Measurements from ENCODE around the gene LRP8.

Gene LRP8

DNA sequence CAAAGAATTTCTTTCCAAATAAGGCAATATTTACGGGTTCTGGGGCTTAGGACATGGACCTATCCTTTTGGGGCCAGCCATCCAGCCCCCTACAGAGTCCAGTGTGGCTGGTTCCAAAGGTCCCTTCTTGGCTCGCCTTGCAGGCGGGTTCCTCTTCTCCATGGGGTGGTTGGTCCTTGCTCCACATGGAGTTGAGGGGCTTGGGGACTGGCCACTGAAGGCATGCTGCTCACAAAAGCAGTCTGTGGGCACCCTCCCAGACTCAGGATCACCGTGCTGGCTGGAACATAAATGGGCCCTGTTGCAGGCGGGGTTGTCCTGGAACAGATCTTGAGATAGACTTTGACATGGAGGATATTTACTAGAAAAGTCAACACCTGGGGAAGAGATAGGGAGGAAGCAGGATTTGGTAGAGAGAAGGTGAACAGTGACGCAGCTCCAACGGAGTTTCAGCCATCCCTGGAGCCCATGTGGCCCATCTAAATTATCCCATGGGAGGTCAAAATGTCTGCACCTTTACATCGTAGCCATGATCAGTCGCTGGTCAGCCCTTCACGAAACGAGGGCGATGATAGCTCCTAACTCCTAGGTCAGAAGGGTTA is 39.1 kb upstream of the LRP8 start:
- H3K27ac ChIP-seq = no peak overlapping the region
- TF ChIP-seq ZFX (IDR thresholded peaks at IDR 0.05) = no peak
- no peak for TF ChIP-seq CTCF (conservative IDR thresholded peaks at IDR 0.05)

GRCh38 chr1:53365437-53366063 is 37.7 kb upstream of the LRP8 start:
- TF ChIP-seq CTCF (conservative IDR thresholded peaks at IDR 0.05) (no peak), ZFX (IDR thresholded peaks at IDR 0.05) (no peak)
- no peak overlapping the region for H3K27ac ChIP-seq

DNA sequence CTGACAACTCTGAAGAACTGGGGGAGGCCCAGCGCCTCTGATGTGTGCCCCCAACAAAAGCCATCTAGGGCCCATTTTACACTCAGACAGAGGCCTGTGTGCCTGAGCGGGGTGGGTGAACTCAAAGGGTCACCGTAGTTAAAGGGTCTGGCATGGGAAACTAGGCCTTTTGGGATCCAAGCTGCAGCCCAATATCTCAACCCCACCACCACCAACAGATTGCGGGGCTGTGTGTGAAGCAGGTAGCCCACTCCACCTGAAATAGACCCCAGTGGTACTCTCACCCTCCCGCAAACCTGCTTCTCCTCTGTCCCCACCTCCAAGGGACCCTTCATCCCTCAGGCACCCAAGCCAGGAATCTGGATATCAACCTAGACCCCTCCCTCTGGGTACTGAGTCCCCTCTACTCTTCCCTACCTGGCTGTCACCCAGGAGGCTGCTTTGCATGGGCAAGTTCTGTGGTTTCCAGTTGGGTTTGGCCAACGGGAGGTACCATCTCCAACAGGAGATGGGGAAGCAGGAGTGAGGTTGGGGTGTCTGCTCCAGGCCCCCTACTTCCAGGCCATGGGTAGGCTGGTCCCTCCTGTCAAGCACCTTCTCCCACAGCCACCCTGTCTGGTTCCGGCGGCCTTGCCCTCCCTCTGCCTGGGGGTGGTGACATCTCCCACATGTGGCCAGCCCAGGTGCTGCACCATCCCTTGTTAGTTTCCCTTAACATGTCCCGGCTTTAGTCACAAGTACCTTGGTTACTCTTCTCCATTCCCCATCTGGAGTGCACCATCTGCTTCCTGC is 35.2 kb upstream of the LRP8 start:
- no peak overlapping the region for H3K27ac ChIP-seq
- TF ChIP-seq CTCF (conservative IDR thresholded peaks at IDR 0.05) = no peak
- no peak for TF ChIP-seq ZFX (IDR thresholded peaks at IDR 0.05)

GRCh38 chr1:53362270-53362669 is 34.4 kb upstream of the LRP8 start:
- TF ChIP-seq CTCF (conservative IDR thresholded peaks at IDR 0.05) = no peak
- no peak overlapping the region for H3K27ac ChIP-seq

DNA sequence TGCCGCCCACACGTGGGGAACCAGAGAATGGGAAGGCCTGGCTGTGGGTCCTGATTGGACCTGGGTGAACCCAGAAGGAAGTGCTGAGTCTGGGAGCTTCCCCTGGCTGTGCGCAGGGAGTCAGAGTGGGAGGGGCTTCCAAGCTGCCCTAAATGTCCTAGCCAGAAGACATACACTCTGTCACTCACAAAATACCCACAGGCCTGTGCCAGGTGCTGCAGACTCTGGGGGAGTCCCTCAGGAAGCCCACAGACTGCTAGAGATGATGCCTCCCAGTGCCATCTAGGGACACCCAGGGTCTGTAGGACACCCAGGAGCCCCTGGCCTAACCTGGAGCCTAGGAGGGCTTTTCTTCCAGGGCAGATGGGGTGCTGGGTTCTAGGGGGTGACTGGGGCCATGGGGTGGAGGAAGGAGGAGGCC is 33.7 kb upstream of the LRP8 start:
- TF ChIP-seq ZFX (IDR thresholded peaks at IDR 0.05) = no peak
- no peak for TF ChIP-seq CTCF (conservative IDR thresholded peaks at IDR 0.05)

GRCh38 chr1:53359934-53360276 is 32.0 kb upstream of the LRP8 start:
- H3K27ac ChIP-seq = no peak overlapping the region
- no peak for TF ChIP-seq CTCF (conservative IDR thresholded peaks at IDR 0.05)
- TF ChIP-seq ZFX (IDR thresholded peaks at IDR 0.05) = no peak

More for the DNA sequence above, 33.7 kb upstream of the LRP8 start:
- no peak overlapping the region for H3K27ac ChIP-seq

DNA sequence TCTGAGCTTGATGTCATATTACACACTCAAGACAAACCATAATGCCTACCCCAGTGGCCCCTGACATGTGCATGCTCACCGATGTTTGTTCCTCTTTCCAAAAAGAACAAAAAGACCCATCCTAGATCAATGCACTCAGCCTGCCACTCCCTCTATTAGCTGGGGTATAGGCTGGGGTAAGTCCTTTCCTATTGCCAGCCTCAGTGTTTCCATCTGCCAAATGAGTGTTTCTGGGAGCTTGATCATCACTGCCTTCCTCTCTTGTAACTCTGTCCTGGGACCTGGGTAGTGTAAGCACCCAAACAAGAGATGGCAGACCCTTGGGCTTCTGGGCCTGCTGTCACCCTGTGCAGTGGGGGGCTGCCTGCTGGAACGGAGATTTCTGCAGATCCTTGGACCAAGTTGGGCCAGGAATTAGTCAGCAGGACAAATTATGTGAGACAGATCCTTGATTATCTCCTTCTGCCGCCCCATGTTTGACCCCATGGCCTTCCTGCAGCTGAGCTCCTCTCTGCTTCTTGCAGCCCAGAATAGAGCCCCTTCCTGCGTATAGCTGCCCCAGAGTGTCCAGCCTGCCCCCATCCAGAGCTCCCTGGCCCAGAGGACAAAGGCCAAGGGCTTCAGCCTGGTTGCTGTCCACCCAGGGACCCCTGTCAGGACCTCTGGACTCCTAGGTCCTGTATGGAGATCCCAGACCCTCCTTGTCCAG is 31.5 kb upstream of the LRP8 start:
- no peak overlapping the region for H3K27ac ChIP-seq
- TF ChIP-seq ZFX (IDR thresholded peaks at IDR 0.05) (no peak), CTCF (conservative IDR thresholded peaks at IDR 0.05) (no peak)
